Lung (tissue), 12 donors: ENCODE measurements around the gene EPS8L1. TPM values are rescaled to one million over a fixed set of nuclear protein-coding genes. Genes with fewer than 3 reads are reported as not detected.

Source experiments
- ATAC-seq: fragments of 200-7000 bp; cut with Tn5 transposase; one replicate; pipeline ENCODE4 v1.9.1; 2020; ENCODE audit warnings: moderate number of reproducible peaks; ENCODE audit not compliant: insufficient read depth, low FRiP score
- DNase-seq, 3 donors: peaks; one replicate each; pipeline ENCODE4 v3.0.0-alpha.2; 2013 to 2017
- H3K27ac ChIP-seq, 2 donors: one replicate each; pipeline ENCODE4 v1.5.1; 2013; ENCODE audit warnings: mild to moderate bottlenecking in 2 of 2, moderate library complexity in 2 of 2, control low read depth in 1 of 2, inconsistent platforms in 1 of 2, low read depth in 1 of 2, low read length in 1 of 2
- H3K27me3 ChIP-seq, 3 donors: one replicate each; pipeline ENCODE4 v1.5.1; 2013; ENCODE audit warnings: low read length in 2 of 3; ENCODE audit not compliant: control insufficient read depth in 3 of 3, insufficient read depth in 3 of 3
- H3K36me3 ChIP-seq, 4 donors: one replicate each; pipeline ENCODE4 v1.5.1; 2013; ENCODE audit warnings: low read length in 4 of 4, mild to moderate bottlenecking in 1 of 4, moderate library complexity in 1 of 4; ENCODE audit not compliant: control insufficient read depth in 4 of 4, insufficient read depth in 4 of 4
- H3K4me1 ChIP-seq, 5 donors: one replicate each; pipeline ENCODE4 v1.5.1; 2013; ENCODE audit warnings: low read length in 5 of 5, mild to moderate bottlenecking in 2 of 5, moderate library complexity in 1 of 5; ENCODE audit not compliant: control insufficient read depth in 5 of 5, insufficient read depth in 5 of 5
- H3K4me3 ChIP-seq: one replicate; pipeline ENCODE4 v1.5.1; 2013; ENCODE audit warnings: mild to moderate bottlenecking, control low read depth, moderate library complexity
- H3K9ac ChIP-seq, 2 donors: one replicate each; pipeline ENCODE4 v1.5.1; 2013; ENCODE audit warnings: low read length in 2 of 2, control low read depth in 1 of 2; ENCODE audit not compliant: insufficient read depth in 1 of 2
- H3K9me3 ChIP-seq, 4 donors: one replicate each; pipeline ENCODE4 v1.5.1; 2013; ENCODE audit warnings: low read length in 3 of 4, mild to moderate bottlenecking in 1 of 4, moderate library complexity in 1 of 4; ENCODE audit not compliant: control insufficient read depth in 4 of 4, insufficient read depth in 3 of 4
- CTCF ChIP-seq: IDR thresholded peaks from 2 replicates; pipeline ENCODE4 v1.5.1; 2012; ENCODE audit warnings: mild to moderate bottlenecking; ENCODE audit errors: control extremely low read depth, extremely low read depth
- WGBS, 2 donors: extraction: QIAGEN DNeasy Blood & Tissue Kit; methylation state at CpG; one replicate each; pipeline ENCODE4 v1.1.7; 2013; 5-methylcytosine and 5-hydroxymethylcytosine counted together
- polyA plus RNA-seq, 2 donors: library from polyadenylated mRNA; stranded (reverse); fragments of 200-250 nt; gene quantifications; one replicate each; pipeline ENCODE4 v1.2.1, GENCODE V29; 2013
- total RNA-seq, 2 donors: library from RNA; depleted of rRNA in 1 of 2; stranded (reverse); fragments of >200 nt in 1 of 2; gene quantifications; one replicate each; pipeline ENCODE4 v1.2.1, GENCODE V29; 2014 to 2021
- donor health status: control.
- donor health status: control.
- donor health status: Bipolar disorder and iron deficiency.
- donor health status: healthy.
- donor health status: DM: yes; HTN: yes; CAD: no.

The EPS8L1 gene
- total and polyA plus RNA-seq, 4 donors = 19.5 to 61.8 (median 36.8) TPM

DNA sequence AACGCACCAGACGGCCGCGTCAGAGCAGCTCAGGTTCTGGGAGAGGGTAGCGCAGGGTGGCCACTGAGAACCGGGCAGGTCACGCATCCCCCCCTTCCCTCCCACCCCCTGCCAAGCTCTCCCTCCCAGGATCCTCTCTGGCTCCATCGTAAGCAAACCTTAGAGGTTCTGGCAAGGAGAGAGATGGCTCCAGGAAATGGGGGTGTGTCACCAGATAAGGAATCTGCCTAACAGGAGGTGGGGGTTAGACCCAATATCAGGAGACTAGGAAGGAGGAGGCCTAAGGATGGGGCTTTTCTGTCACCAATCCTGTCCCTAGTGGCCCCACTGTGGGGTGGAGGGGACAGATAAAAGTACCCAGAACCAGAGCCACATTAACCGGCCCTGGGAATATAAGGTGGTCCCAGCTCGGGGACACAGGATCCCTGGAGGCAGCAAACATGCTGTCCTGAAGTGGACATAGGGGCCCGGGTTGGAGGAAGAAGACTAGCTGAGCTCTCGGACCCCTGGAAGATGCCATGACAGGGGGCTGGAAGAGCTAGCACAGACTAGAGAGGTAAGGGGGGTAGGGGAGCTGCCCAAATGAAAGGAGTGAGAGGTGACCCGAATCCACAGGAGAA is 39.9 kb downstream of the EPS8L1 start:
- DNase-seq = no peak

DNA sequence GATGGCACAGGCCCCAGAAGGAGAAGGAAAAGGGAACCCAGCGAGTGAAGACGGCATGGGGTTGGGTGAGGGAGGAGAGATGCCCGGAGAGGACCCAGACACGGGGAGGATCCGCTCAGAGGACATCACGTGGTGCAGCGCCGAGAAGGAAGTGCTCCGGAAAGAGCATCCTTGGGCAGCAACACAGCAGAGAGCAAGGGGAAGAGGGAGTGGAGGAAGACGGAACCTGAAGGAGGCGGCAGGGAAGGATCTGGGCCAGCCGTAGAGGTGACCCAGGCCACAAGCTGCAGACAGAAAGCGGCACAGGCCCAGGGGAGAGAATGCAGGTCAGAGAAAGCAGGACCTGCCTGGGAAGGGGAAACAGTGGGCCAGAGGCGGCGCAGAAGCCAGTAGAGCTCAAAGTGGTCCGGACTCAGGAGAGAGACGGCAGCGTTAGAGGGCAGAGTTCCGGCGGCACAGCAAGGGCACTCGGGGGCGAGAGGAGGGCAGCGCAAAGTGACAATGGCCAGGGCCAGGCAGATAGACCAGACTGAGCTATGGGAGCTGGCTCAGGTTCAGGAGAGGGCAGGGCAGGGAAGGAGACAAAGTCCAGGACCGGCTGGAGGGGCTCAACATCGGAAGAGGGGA is 40.7 kb downstream of the EPS8L1 start:
- Histone ChIP-seq H3K36me3 (peaks cover 0 to 10% (median 1%) of the 10 kb centered on the region in 4 donors), H3K4me1 (peaks cover 10 to 30% (median 24%) of the 10 kb centered on the region in 5 donors), H3K9me3 (no peaks in the 10 kb centered on the region), H3K4me3 (peak overlapping the region; percentile 89), H3K9ac (peak overlapping the region; percentile 61 to 63), H3K27ac (peak overlapping the region; percentile 92 to 93), H3K27me3 (no peaks in the 10 kb centered on the region)
- 1 to 2% methylated on average over 25 of the region's 25 CpGs for WGBS, 2 donors
- no peak for TF ChIP-seq CTCF
- ATAC-seq (no peak), DNase-seq (peak; percentile 41 to 44 (median 44))

More for the DNA sequence above, 39.9 kb downstream of the EPS8L1 start:
- ATAC-seq = no peak
- no peak for TF ChIP-seq CTCF
- Histone ChIP-seq H3K27ac (peak overlapping the region; percentile 33 to 93), H3K4me3 (no peak overlapping the region), H3K9me3 (no peaks in the 10 kb centered on the region), H3K27me3 (no peaks in the 10 kb centered on the region), H3K4me1 (peaks cover 10 to 30% (median 24%) of the 10 kb centered on the region in 5 donors), H3K36me3 (peaks cover 0 to 10% (median 1%) of the 10 kb centered on the region in 4 donors), H3K9ac (peak overlapping the region in 1 of 2 donors; percentile 13)
- WGBS, 2 donors = 68 to 77% methylated on average over 13 of the region's 13 CpGs

DNA sequence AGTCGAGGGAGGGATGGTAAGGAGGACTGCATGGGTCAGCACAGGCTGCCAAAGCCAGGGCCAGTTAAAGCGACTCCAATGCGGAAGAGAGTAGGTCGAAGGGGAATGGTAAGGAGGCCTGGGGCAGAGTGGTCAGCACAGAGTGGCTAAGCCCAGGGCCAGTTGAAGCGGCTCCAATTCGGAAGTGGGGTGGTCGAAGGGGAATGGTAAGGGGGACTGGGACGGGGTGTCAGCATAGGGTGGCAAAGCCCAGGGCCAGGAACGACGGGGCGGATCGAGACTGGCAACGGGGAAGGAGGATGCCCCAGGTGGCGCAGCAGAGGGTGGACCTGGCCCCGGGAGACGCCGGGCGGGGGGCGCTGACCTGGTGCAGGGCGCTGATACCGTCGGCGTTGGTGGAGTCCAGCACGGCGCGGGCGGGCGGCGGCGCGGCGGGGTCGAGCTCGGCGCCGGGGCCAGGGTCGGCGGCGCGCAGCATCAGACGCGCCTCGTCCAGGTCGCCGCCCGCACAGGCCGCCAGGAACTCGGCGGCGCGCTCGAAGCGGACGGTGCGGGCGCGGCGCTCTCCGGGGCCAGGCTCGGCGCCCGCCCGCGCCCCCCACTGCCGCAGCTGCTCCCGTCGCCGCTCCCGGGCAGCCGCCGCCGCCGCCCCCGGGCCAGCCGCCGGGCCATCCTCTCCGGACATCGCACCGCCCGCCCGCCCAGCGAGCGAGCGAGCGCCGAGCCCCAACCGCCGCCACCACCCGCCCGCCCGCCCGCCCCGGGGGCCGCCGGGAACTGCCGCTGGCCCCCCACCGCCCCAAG is 41.4 kb downstream of the EPS8L1 start, which contains the start of gene PPP1R12C:
TSS of gene PPP1R12C (minus strand) at position 779 of the 804 bp plus-strand sequence. CDS start at position 685, 94 bp downstream.
- Histone ChIP-seq H3K4me1 (peaks cover 10 to 30% (median 24%) of the 10 kb centered on the region in 5 donors), H3K27ac (peak within 1 kb of the TSS; percentile 92 to 93), H3K36me3 (peaks cover 0 to 5% (median 1%) of the 10 kb centered on the region in 4 donors), H3K4me3 (peak within 1 kb of the TSS; percentile 89), H3K9ac (peak within 1 kb of the TSS; percentile 63 to 76), H3K27me3 (peaks cover 0 to 2% (median 0%) of the 10 kb centered on the region in 3 donors), H3K9me3 (no peaks in the 10 kb centered on the region)
- DNase-seq = peak; percentile 18 to 41 (median 27)
- no peak for TF ChIP-seq CTCF
- no peak for ATAC-seq
- 0% methylated on average over 54 to 97 of the region's 97 CpGs for WGBS, 2 donors
